ENCODE measurements around the gene ING3.
A peak's percentile ranks its signal among the peaks of the same experiment; 100 is the strongest.

ING3 gene

DNA sequence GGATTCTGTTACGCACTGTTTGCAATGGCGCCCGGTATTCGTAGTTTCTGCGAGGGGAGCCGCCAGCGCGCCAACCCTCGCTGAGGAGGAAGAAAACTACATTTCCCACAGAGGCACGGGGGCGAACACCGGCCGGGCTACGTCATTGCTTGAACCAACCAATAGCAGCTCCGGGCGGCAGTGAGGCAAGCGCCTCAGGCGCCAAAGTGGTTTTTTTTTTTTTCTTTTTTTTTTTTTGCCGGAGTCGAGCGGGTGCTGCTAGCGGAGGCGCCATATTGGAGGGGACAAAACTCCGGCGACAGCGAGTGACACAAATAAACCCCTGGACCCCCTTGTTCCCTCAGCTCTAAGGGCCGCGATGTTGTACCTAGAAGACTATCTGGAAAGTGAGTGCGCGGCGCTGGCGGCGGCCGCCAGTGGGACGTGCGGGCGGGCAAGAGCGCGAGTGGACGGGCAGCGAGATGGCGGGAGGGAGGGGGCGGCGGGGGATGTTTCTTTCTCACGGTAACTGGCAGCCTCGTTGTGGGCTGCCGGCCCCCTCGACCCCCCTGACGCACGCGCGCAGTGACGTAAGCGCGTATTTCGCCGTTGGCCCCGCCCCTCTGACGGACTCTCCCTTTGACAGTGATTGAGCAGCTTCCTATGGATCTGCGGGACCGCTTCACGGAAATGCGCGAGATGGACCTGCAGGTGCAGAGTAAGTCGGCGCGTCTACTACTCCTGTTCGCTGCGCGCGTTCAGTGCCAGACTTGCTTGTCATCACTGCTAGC, at the start of gene ING3:
ING3 (plus strand) TSS at position 239 of the 770 bp plus-strand sequence; CDS start at position 359, 120 bp downstream.
- DNase-seq, result peak; percentile 97

GRCh38 chr7:120915314-120916105, 35.1 kb upstream of the ING3 start:
- DNase-seq, result no peak

DNA sequence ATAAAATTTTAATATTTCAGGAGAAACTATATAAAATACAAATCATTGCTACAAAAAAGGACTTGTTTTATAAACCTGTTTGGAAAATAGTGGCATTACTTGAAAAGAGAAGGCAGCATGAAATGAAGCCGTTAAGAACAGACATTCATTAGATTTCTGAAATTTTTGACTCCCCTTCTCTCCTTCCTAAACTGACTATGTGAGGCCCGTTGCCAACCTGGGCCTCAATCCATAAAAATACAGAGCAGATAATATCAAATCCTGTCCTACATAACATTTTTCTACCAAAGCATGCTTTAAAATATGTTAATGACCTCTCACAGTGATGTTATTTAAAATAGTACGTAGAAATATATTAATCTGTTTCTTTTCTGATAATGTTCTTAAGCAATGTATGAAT, 34.5 kb upstream of the ING3 start:
- DNase-seq, result no peak

- DNase-seq, result no peak
Observed at GRCh38 chr7:120916538-120916937, 34.0 kb upstream of the ING3 start.

DNA sequence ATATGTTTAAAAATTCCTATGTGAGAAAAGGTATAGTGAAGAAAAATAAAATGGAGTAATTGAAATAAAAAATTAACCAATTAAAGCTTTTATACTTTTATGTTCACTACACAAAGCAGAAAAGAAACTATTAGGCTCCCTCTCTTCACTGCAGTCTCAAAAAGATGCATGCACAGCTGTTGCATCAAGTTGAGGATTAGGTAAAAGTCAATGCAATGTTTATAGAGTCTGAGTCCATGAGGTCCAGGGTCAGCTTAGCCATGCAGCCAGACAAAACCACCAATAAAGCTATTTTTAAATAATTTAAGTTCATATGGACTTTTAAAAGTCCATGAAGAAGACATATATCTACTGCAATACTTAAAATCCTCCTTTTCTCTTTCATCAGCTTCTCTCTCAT, 31.1 kb upstream of the ING3 start:
- no peak for DNase-seq

GRCh38 chr7:120920034-120920433, 30.5 kb upstream of the ING3 start:
- no peak for DNase-seq

DNA sequence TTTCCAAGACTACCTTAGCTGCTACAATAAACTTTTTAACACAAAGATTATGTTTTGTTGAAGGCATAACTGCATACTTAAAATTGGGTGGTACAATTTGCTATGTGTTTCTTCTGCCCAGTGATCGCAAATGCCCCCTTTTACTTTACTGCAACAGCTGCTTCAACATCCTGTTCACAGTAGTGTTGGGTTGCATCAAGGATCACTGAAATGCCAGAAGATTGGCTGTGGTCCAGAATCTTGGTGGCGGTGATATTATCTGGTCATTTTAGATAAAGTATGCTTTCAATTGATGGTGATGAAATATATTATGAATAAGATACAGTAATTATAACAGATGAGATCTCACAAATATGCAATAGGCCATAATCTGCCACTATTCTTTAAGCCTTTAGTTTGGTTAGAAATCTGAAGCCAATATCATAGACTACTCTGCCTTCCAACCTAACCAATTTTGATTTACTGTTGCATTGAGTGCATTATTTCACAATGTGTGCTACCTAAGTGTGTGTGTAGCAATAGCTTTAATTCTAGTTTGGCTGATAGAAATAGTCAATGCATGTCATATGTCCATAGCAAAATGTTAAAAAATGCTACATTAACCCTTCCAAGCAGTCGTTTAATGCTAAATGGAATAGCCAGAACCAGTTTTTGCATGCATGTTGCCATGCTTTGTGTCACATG, 29.8 kb upstream of the ING3 start:
- DNase-seq, result no peak

DNA sequence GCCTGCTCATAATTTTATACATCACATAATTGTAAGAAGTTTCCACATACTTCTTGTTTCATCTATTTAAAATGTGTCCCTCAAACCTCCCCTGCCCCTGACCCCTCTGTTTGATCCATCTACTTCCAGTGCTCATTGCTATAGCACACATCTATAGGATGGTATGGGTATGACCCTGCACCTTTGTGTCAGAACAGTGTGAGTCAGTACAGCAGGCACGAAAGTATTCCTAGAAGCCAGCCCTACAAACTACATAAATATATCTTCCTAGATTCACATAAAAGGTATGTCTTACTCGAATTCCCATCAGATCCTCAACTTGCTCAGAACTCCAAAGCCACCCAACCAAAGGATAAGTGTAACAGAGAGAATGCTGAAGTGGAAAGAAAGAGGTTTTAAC, 25.7 kb upstream of the ING3 start:
- DNase-seq, result no peak

GRCh38 chr7:120925392-120925791, 25.2 kb upstream of the ING3 start:
- DNase-seq, result no peak

DNA sequence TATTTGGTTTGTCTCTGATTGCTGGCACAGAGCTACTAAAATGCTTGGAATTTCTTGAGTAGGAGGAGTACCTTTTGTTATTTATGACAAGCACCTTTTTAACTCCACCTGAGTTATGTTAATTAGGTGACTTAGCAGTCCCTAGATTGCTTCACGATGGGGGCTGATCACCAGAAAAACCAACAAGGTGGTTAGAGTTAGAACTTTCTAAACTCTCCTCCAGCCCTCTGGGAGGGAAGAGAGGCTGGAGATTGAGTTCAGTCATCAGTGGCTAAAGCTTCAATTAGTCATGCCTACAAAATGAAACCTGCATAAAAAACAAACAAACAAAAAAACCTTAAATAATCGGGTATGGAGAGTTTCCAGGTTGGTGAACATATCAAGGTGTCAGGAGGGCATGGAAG, 23.6 kb upstream of the ING3 start:
- DNase-seq, result no peak

- no peak for DNase-seq
Observed at GRCh38 chr7:120927454-120928103, 23.0 kb upstream of the ING3 start.

DNA sequence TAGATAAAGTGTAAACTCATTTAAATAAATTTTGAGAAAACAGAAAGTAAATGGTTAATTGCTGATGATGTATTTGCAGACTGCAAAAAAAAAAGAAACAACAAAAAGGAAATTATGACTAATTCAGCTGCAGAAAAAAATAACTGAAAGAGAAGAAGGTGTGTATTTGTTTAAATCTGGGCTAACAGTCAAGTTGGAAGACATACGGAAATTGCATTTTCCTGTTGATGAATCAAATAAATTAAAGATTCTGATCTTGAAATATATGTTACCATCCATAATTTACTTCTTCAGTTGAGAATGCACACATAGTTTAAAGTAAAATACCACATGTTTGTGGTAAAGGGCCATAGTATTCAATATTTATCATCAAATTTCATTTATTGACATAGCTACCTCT, 19.3 kb upstream of the ING3 start:
- no peak for DNase-seq

GRCh38 chr7:120933475-120933874, 17.1 kb upstream of the ING3 start:
- DNase-seq, result no peak

- no peak for DNase-seq
Observed at GRCh38 chr7:120939345-120939744, 11.2 kb upstream of the ING3 start.

GRCh38 chr7:120941064-120941463, 9.5 kb upstream of the ING3 start:
- no peak for DNase-seq

DNA sequence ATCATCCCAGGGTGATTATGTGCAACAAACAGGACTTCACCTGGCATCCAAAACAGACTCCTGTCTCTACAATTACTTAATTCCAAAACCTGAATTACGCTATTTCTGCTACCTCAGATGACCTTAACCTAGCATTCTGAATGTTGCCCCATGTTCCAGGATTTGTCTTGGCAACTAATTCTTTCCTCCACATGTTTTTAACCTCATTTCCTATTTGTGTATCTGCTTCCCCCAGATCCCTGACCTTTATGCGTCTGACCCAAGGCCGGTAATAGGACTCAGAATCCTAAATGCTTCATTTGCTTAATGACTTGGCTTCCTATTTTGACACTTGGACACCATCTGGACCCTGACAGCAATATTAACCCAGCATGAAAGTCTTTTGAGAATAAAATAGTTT, 8.7 kb upstream of the ING3 start:
- no peak for DNase-seq

DNA sequence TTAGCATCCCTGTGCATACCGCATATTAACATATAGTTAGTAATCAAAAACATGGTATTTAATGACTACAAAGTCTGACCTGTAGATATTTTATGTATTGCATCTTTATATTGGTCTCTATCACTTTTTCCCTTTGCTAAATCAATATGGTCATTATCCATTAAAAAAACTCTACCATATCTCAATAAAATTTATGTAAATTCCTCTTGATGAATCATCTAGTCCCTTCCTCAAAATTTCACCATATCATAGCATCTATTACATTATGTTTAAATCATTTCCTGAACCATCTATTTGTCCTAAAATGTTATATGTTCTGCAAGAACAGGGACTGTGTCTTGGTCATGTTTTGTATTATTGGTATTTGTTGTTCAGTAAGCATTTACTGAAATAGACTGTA, 7.7 kb upstream of the ING3 start:
- DNase-seq, result no peak

DNA sequence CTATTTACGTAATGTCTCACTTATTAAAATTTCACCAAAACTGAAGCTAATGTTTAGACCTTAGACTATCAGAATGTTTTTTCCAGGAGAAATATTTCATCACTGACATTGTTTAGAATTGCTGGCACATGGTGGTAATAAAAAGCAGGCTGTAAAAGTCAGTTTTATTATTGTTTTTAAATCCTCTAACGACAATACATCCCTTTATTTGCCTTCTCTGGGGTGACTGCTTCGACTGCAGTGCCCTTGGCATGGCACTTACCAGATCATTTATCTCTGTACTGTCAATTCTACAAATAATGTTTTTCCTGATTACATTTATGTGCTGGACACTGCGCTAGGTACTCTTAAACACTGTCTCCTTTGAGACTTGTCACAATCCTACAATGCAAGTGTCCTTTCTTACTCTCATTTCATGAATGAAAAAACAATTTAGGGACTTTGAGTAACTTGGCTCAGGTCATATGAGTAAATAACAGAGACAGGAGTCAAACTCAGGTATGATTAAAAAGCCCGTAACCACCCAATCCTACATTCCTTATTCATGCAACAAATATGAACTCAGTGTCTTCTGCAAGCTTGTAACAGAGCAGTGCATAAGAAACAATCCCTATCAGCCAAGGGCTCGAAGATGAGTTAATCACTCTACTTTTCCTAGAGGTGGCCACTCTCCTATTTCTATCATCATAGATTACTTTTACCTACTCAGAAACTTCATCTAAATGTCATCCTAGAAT, 5.6 kb upstream of the ING3 start:
- no peak for DNase-seq

DNA sequence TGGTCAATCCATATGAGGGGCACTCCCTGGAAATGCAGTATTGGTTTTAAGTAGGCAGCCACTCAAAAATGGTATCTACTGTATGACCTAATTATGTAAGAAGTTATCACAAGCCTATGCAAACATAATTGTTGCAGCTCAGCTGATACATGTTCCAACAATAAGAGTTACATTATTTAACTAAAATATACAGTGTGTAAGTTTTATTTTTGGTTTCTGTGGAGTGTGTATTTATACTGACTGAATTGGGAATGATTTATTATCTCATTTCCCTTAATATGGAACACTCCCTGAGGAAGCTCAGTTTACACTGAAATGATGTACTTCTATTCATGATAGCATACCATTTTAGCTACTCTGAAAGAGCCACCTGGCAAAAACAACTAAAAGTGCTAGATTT, 2.6 kb upstream of the ING3 start:
- DNase-seq, result no peak

DNA sequence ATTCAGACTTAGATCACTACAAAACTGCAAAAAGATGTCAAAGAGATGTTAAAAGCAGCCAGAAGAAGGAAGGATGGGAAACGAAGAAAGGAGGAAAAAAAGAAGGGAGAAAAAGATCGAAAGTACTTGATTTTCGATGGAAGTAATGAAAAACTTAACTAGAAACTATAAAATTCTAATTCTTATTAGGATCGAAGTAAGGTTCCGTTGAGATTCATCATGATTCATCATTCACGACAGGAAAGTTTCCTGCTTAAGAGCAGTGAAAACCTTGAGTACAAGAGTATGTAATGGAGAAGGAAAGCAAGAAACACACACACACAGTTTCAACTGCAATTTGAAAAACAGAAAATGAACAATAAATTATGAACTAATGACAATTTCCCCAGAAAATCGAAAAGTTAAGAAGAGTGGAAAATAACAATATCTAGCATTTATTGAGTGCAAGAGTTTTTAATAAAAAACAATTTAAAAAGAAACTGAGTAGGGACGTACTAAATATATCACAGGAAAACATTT, 1.1 kb upstream of the ING3 start:
- DNase-seq, result no peak

- DNase-seq, result no peak
Observed at GRCh38 chr7:120949998-120950538, 509 bp upstream of the ING3 start.

DNA sequence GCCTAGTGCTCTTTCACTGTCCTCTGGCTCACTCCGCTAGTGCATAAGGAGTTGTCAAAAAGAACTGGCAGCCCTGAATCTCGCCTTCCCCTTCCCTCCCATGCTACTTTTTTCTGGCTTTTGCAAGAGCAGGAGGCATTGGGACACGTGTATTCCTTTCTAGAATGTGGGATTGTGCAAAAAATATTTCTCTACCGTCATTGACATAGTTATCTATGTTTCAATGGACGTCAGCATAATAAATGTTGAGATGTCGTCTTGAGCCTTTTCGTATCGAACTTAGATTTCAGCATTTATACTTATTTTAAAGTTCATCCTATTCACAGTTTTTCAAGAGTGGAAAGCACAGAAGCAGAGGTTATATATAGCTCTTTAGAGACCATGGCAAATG, 727 bp downstream of the ING3 start:
- DNase-seq, result no peak
